Activated CD4-positive, alpha-beta T cell treated with anti-CD3 and anti-CD28 coated beads for 48 hours (primary cell): ENCODE data around the gene TUBA8.
"Not testable (repeated sequence)": the region's sequence is repeated elsewhere in the genome, so short reads cannot be mapped to it uniquely, and the experiment has no call there.

Experiments used
- DNase-seq: peaks from one replicate; pipeline ENCODE4 v3.0.0-alpha.2; 2020

TUBA8 gene

GRCh38 chr22:18108187-18108586 is 2.4 kb upstream of the TUBA8 start:
- DNase-seq: no peak

GRCh38 chr22:18109410-18110193 is 1.0 kb upstream of the TUBA8 start:
- no peak for DNase-seq

GRCh38 chr22:18110954-18111758 is 547 bp downstream of the TUBA8 start:
- no peak for DNase-seq

DNA sequence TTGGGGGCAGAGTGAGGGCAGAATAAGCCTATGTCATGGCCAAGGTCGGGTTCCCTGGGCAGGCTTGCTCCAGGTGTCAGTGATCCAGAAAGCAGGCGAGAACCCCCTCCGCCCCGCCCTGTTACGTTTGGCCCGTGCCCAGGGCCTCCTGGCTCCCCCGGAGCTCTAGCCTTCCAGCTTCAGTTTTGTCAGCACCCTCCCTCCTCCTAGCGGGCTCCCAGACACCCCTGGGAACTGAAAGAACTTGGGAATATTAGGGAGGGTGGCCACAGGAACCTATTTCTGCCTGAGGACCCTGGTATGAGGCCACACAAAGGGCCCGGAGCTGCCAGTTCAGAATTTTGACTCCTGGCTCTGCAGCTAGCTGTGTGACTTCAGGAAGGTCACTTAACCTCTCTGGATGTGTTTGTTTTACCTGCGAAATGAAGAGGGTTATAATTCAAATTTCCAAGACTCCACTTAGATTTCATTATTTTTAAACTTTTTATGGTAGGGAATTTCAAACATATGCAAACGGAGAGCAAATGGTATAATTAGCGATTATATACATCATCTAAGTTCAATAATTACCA is 1.2 kb downstream of the TUBA8 start:
- DNase-seq: no peak

GRCh38 chr22:18112440-18112839 is 1.8 kb downstream of the TUBA8 start:
- no peak for DNase-seq

- no peak for DNase-seq
Measured at GRCh38 chr22:18113680-18114394, 3.2 kb downstream of the TUBA8 start.

- no peak for DNase-seq
Measured at GRCh38 chr22:18114495-18114894, 3.9 kb downstream of the TUBA8 start.

DNA sequence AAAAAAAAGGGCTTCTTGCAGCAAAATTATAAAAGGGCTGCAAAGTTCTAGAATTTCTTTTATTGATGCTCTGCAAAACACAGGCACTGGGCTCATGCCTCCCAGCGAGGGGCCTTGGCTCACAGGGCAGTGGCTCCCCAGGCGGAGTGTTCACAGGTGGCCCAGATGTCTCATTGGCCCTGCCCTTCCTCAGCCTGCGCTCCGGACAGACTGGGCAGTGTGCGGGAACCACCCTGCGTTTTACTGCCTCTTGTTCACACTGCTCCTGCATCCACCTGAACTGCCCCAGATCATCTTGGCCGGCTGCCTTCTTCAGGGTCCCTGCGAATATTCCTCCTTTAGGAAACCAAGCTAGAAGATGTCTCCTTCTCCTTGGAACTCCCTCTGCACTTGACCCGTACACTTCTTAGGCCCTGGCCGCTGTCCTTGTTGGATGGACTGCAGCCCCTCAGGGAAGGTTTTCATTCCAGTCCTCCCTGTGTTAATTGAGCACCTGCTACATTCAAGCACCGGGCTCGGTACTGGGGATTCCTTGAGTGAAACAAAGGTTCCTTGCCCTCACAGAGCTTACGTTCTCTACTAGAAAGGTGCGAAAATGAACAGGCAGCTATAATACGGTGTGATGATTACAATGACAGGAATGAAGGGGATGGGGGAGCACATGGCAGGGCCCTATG is 4.5 kb downstream of the TUBA8 start:
- no peak for DNase-seq

DNA sequence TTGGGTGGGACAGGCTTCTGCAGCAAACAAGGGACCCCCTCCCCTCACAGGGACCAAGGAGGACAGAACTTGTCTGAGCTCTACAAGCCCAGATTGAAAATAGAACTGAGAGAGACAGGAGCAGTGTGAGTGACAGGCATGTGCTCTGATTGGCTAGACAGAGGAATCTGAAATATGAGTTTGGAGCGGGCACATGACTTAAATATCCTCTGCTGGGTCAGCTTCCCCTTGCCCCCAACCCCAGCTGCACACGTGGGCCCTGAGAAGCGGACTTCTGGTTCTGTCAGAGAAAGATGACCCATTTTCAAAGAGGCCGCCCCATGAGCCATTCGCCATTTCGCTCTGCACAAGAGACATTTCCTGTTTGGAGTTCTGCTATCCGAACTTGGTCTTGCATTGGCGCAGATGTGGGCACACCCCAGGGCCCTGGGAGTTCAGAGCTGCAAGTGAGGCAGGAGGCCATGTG is 5.3 kb downstream of the TUBA8 start:
- no peak for DNase-seq

- DNase-seq: no peak
Measured at GRCh38 chr22:18116634-18117033, 6.0 kb downstream of the TUBA8 start.

DNA sequence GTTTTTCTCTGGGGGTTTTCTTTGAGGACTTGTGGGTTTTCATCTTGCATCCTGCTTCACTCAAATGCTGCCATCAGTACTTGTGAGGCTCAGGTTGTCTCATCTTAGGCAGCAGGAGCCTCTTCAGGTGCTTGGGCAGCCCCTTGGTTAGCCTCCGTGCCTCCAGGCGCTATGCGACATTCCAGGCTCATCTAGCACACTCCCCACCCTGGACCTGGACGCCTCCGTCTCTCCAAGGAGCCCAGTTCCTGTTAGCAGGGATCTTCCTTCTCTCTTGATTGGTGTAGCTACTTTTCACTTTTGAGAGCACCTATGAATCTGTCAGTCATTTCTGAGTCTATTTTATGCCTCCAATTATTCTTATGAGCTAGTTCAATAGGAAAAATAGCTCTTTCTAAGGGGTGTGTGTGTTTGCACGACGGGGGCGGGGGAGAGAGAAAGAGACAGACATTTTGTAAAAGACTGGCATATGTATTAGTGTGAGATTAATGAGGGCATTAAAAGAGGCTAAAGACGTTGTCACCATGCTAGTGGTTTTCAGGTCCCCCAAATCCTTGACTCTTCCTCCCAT is 7.8 kb downstream of the TUBA8 start:
- no peak for DNase-seq

DNA sequence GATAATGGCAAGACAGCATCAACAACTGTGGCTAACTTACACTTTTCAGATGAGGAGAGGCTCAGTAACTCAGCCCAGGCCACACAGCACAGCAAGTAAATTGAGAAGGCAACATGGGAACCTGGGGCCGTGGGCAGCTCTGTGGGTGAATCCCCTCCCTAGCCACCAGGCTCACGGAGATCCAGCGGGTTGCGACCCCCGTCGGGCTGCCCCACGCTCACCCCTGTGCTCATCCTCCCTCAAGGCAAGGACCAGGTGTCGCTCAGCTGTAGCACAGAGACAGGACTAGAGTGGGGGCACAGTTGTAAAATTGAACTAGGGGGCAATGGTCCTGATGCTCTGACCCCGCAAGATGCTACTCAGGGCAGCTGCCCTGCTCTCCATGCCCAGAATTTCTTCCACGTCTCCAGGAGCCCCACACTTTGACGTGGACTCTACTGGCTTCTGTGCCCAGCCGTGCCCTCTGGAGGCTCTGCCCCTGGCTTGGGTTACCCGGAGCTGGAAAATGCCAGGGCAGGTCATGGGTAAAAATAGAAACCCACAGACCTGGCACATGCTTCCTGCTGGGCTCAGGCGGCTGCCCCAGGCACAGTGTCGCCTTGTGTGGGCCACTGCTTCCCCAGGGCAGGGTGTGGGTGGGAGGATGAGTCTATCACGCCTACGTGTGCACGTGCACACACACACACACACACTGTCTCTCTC is 9.0 kb downstream of the TUBA8 start:
- DNase-seq: no peak

GRCh38 chr22:18120857-18121256 is 10.2 kb downstream of the TUBA8 start:
- DNase-seq: no peak

DNA sequence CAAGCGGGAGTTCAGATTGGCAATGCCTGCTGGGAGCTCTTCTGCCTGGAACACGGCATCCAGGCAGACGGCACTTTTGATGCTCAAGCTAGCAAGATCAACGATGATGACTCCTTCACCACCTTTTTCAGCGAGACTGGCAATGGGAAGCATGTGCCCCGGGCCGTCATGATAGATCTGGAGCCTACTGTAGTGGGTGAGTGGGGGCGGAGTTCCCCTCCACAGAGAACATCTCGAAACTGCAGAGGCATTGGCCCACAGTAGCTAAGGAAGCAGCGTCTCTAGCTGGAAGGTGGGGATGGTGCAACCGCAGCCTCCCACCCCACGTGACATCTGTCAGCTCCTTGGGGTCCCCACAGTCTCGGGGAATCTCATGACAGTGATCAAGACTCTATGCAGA is 10.9 kb downstream of the TUBA8 start:
- no peak for DNase-seq

- no peak for DNase-seq
Measured at GRCh38 chr22:18121954-18122554, 11.4 kb downstream of the TUBA8 start.

GRCh38 chr22:18123476-18124025 is 12.9 kb downstream of the TUBA8 start:
- DNase-seq: not testable (repeated sequence)

GRCh38 chr22:18126606-18127005 is 16.0 kb downstream of the TUBA8 start:
- DNase-seq: no peak

- DNase-seq: no peak
Measured at GRCh38 chr22:18130018-18130417, 19.4 kb downstream of the TUBA8 start.

- DNase-seq: no peak
Measured at GRCh38 chr22:18130699-18131429, 20.3 kb downstream of the TUBA8 start.

DNA sequence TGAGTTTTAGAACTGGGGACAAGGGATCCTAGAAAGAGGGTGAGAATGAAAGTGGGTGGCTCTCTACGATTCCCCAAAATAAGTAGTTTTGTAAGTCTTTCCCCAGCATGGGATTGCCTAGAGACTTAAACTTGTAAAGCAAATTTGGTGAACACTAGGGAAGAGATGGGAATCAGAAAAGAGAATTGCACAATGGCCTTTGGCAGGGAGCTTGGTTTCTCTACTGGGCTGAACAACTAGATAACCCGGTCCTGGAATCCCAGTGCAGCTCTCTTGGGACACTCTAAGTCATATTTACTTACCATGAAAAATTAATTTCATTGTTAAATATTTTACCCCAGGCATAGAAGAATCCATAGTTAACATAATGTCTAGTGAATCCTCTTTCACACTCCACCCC is 22.8 kb downstream of the TUBA8 start:
- DNase-seq: no peak
